GM12872 (cell line): ENCODE measurements around the gene P2RX1.

Experiments used
- CTCF ChIP-seq: IDR thresholded peaks from 3 replicates; pipeline ENCODE4 v1.5.1; 2011; ENCODE audit warnings: low read depth, mild to moderate bottlenecking, low read length, moderate library complexity; ENCODE audit not compliant: insufficient read depth

The P2RX1 gene

GRCh38 chr17:3906881-3907280 is 9.4 kb downstream of the P2RX1 start:
- TF ChIP-seq CTCF, result no peak

- no peak for TF ChIP-seq CTCF
Observed at GRCh38 chr17:3905017-3905520, 11.2 kb downstream of the P2RX1 start.

GRCh38 chr17:3904501-3904900 is 11.8 kb downstream of the P2RX1 start:
- no peak for TF ChIP-seq CTCF

GRCh38 chr17:3903881-3904290 is 12.4 kb downstream of the P2RX1 start:
- no peak for TF ChIP-seq CTCF

GRCh38 chr17:3903051-3903825 is 13.0 kb downstream of the P2RX1 start:
- TF ChIP-seq CTCF, result no peak

GRCh38 chr17:3900646-3901045 is 15.6 kb downstream of the P2RX1 start:
- TF ChIP-seq CTCF, result no peak

GRCh38 chr17:3897731-3898130 is 18.5 kb downstream of the P2RX1 start:
- no peak for TF ChIP-seq CTCF
